K562 (cell line): ENCODE results near the gene TRIM37. TPM values are rescaled to one million over a fixed set of nuclear protein-coding genes. Genes with fewer than 3 reads are reported as not detected.

Experiments used
- NFATC3 ChIP-seq: fragments of 450-650 bp; IDR thresholded peaks from 2 replicates; pipeline ENCODE4 v1.6.1; 2017; ENCODE audit warnings: mild to moderate bottlenecking
- TAL1 ChIP-seq: fragments of 450-650 bp; IDR thresholded peaks from 2 replicates; pipeline ENCODE4 v1.6.1; 2016; ENCODE audit warnings: mild to moderate bottlenecking
- TCF7 ChIP-seq: sonication (generic); IDR thresholded peaks from 2 replicates; pipeline ENCODE4 v1.6.1; 2016; ENCODE audit warnings: antibody characterized with exemption, borderline replicate concordance
- YBX1 ChIP-seq: fragments of 450-650 bp; IDR thresholded peaks from 2 replicates; pipeline ENCODE4 v1.7.1; 2016; ENCODE audit warnings: mild to moderate bottlenecking
- ZNF121 ChIP-seq: sonication (generic); formaldehyde crosslinking; conservative IDR thresholded peaks from 2 replicates; pipeline ENCODE4 v1.8.0; 2022; ENCODE audit warnings: missing genetic modification reagents
- ZNF644 ChIP-seq: fragments of 200-800 bp; sonication (Bioruptor generic); IDR thresholded peaks from 2 replicates; pipeline ENCODE4 v1.6.1; 2016; ENCODE audit warnings: low read depth, missing genetic modification characterization, missing compliant biosample characterization
- polyA plus RNA-seq, 8 experiments: library from polyadenylated mRNA; depleted of rRNA in 4 of 8; stranded (reverse) in 5 of 8; unstranded in 3 of 8; fragments of >200 nt; fragmentation: Nextera tagmentation in 2 of 8; fragmentation: Illumina TruSeq in 1 of 8; extraction: Ambion mirVana in 2 of 8; extraction: Trizol in 1 of 8; gene quantifications; 2 replicates each; pipeline versions ENCODE4 v1.2.1 to v1.2.3, GENCODE V29; 2011 to 2014; ENCODE audit warnings: inconsistent platforms in 1 of 8, missing spikeins in 1 of 8
- total RNA-seq, 7 experiments: library from RNA; depleted of rRNA in 6 of 7; stranded (reverse); fragments of >200 nt in 6 of 7; fragmentation: Illumina TruSeq in 2 of 7; extraction: Trizol in 2 of 7; gene quantifications; 2 replicates each; pipeline versions ENCODE4 v1.2.1 to v1.2.3, GENCODE V29; 2011 to 2021; ENCODE audit warnings: low replicate concordance in 1 of 7
- TF ChIP-seq, protein P1 (sequence below), 2 experiments: fragments of 450-650 bp; IDR thresholded peaks; 2 replicates each; pipeline ENCODE4 v1.6.1; 2016; ENCODE audit warnings: mild to moderate bottlenecking in 2 of 2, borderline replicate concordance in 1 of 2, low read depth in 1 of 2, moderate library complexity in 1 of 2
- TF ChIP-seq, protein P2 (sequence below): conservative IDR thresholded peaks from 2 replicates; pipeline ENCODE4 v1.6.1; 2011; ENCODE audit warnings: low read depth, mild to moderate bottlenecking, low read length; ENCODE audit not compliant: control insufficient read depth
- TF ChIP-seq, protein P3 (sequence below): fragments of 450-650 bp; IDR thresholded peaks from 2 replicates; pipeline ENCODE4 v1.6.1; 2016; ENCODE audit warnings: antibody characterized with exemption
- TF ChIP-seq, protein P4 (sequence below): sonication (generic); formaldehyde crosslinking; IDR thresholded peaks from 2 replicates; pipeline ENCODE4 v1.8.1; 2023; ENCODE audit warnings: missing genetic modification reagents, mild to moderate bottlenecking, borderline replicate concordance

Gene TRIM37
- total and polyA plus RNA-seq, 9 of the 15 experiments (the other 6 are each of a cell fraction or from before 2014, with no cell fraction given): 4.5 to 31.4 (median 23.8) TPM

DNA sequence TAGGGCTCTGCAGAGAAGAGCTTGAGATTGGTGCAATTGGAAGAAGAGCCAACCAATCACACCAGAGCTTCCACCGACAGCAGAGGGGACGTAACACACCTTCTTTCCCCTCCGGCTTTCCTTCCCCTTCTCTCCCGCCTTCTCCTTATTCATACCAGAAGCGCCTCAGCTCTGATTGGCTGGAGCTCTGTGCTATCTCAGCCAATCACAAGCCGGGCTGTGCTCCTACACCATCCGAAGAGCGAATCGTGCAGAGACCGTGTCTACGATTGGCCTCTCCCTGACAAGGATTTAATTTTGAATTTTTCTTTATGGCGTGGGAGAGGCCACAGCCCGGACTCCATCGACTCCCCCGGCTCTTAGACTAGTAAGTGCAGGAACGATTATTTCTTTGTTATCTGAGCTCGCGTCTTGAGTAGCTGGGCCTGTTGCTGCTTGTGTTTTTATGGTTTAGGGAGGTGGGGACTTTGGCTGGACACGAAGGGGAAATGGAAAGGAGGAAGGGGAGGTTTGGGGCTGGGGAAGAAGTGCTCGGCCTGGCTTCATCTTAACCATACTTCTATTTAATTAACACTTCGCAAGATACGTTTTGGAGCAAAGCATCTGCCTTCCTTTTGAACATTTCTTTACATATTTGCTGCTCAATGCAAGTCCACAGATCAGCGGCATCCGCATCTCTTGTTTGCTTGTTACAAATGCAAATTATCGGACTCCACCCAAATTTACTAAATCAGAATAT lies 48.9 kb upstream of the TRIM37 start, which contains the start of gene PRR11 (continued):
- TF ChIP-seq, protein P1, sequence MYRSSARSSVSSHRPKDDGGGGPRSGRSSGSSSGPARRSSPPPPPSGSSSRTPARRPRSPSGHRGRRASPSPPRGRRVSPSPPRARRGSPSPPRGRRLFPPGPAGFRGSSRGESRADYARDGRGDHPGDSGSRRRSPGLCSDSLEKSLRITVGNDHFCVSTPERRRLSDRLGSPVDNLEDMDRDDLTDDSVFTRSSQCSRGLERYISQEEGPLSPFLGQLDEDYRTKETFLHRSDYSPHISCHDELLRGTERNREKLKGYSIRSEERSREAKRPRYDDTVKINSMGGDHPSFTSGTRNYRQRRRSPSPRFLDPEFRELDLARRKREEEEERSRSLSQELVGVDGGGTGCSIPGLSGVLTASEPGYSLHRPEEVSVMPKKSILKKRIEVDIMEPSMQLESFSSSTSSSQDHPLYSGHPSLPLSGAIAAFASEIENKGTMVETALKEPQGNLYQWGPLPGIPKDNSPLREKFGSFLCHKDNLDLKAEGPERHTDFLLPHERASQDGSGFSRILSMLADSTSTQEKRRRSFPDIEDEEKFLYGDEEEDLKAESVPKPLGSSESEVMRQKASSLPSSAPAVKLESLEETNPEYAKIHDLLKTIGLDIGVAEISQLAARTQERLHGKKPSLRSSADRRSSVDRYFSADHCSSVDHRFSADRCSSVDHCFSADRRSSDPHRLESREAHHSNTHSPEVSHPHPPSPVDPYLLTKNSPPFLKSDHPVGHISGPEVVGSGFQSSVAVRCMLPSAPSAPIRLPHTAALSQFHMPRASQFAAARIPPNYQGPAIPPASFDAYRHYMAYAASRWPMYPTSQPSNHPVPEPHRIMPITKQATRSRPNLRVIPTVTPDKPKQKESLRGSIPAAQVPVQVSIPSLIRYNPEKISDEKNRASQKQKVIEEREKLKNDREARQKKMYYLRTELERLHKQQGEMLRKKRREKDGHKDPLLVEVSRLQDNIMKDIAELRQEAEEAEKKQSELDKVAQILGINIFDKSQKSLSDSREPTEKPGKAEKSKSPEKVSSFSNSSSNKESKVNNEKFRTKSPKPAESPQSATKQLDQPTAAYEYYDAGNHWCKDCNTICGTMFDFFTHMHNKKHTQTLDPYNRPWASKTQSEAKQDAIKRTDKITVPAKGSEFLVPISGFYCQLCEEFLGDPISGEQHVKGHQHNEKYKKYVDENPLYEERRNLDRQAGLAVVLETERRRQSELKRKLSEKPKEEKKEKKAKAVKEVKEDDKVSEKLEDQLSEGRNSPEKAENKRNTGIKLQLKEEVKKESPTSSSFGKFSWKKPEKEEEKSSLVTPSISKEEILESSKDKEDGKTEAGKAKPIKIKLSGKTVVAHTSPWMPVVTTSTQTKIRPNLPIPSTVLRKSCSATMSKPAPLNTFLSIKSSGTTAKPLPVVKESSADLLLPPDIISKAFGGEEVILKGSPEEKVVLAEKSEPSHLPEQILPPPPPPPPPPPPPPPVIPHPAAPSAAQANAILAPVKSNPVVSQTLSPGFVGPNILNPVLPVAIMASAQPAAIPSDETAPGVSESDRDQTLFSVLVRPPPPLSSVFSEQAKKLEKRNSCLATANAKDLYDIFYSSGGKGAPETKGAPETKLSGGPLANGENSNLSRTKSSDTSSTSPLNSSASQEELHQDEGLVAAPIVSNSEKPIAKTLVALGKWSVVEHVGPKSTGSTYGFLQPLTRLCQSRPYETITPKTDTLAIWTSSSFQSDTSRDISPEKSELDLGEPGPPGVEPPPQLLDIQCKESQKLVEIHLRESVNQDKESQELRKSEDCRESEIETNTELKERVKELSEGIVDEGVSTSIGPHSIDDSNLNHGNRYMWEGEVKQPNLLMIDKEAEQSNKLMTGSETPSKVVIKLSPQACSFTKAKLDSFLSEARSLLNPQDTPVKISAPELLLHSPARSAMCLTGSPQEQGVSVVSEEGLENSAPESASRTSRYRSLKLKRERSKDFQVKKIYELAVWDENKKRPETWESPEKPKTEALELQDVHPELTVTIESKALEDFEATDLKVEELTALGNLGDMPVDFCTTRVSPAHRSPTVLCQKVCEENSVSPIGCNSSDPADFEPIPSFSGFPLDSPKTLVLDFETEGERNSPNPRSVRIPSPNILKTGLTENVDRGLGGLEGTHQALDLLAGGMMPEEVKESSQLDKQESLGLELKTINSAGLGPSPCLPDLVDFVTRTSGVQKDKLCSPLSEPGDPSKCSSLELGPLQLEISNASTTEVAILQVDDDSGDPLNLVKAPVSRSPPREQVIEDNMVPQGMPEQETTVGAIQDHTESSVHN (IDR thresholded peaks at IDR 0.05; ENCODE audit: borderline replicate concordance in 1 of 2, low read depth in 1 of 2): no peak
- TF ChIP-seq, protein P2, sequence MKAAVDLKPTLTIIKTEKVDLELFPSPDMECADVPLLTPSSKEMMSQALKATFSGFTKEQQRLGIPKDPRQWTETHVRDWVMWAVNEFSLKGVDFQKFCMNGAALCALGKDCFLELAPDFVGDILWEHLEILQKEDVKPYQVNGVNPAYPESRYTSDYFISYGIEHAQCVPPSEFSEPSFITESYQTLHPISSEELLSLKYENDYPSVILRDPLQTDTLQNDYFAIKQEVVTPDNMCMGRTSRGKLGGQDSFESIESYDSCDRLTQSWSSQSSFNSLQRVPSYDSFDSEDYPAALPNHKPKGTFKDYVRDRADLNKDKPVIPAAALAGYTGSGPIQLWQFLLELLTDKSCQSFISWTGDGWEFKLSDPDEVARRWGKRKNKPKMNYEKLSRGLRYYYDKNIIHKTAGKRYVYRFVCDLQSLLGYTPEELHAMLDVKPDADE: peak; percentile 53; the same call in 1 of the 2 replicates
- TF ChIP-seq YBX1 (no peak), NFATC3 (no peak), ZNF644 (no peak), ZNF121 (CRISPR knock-in tag) (no peak), TCF7 (no peak), TAL1 (peak; percentile 30; the same call in 1 of the 2 replicates)
- TF ChIP-seq, protein P3, sequence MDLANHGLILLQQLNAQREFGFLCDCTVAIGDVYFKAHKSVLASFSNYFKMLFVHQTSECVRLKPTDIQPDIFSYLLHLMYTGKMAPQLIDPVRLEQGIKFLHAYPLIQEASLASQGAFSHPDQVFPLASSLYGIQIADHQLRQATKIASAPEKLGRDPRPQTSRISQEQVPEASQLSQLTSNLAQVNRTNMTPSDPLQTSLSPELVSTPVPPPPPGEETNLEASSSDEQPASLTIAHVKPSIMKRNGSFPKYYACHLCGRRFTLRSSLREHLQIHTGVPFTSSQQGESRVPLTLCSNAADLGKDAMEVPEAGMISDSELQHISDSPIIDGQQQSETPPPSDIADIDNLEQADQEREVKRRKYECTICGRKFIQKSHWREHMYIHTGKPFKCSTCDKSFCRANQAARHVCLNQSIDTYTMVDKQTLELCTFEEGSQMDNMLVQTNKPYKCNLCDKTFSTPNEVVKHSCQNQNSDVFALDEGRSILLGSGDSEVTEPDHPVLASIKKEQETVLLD: 0 out of 2 replicates have a peak, but pooled peaks have one; percentile 19
- TF ChIP-seq, protein P4, sequence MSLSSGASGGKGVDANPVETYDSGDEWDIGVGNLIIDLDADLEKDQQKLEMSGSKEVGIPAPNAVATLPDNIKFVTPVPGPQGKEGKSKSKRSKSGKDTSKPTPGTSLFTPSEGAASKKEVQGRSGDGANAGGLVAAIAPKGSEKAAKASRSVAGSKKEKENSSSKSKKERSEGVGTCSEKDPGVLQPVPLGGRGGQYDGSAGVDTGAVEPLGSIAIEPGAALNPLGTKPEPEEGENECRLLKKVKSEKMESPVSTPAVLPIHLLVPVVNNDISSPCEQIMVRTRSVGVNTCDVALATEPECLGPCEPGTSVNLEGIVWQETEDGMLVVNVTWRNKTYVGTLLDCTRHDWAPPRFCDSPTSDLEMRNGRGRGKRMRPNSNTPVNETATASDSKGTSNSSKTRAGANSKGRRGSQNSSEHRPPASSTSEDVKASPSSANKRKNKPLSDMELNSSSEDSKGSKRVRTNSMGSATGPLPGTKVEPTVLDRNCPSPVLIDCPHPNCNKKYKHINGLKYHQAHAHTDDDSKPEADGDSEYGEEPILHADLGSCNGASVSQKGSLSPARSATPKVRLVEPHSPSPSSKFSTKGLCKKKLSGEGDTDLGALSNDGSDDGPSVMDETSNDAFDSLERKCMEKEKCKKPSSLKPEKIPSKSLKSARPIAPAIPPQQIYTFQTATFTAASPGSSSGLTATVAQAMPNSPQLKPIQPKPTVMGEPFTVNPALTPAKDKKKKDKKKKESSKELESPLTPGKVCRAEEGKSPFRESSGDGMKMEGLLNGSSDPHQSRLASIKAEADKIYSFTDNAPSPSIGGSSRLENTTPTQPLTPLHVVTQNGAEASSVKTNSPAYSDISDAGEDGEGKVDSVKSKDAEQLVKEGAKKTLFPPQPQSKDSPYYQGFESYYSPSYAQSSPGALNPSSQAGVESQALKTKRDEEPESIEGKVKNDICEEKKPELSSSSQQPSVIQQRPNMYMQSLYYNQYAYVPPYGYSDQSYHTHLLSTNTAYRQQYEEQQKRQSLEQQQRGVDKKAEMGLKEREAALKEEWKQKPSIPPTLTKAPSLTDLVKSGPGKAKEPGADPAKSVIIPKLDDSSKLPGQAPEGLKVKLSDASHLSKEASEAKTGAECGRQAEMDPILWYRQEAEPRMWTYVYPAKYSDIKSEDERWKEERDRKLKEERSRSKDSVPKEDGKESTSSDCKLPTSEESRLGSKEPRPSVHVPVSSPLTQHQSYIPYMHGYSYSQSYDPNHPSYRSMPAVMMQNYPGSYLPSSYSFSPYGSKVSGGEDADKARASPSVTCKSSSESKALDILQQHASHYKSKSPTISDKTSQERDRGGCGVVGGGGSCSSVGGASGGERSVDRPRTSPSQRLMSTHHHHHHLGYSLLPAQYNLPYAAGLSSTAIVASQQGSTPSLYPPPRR (CRISPR knock-in tag): no peak
